Neural crest cell (in vitro differentiated cells): ENCODE measurements around the gene MST1. TPM values are rescaled to one million over a fixed set of nuclear protein-coding genes. Genes with fewer than 3 reads are reported as not detected.
A peak's percentile ranks its signal among the peaks of the same experiment; 100 is the strongest.

Source experiments
- DNase-seq: peaks from one replicate; pipeline ENCODE4 v3.0.0; 2021; ENCODE audit warnings: low read depth, mixed read lengths, low spot score
- H3K27ac Mint-ChIP-seq: one replicate; pipeline ENCODE4 v1.8.0; 2021; ENCODE audit warnings: mild to moderate bottlenecking, mixed read lengths; ENCODE audit not compliant: unreplicated experiment
- H3K27me3 Mint-ChIP-seq: 2 replicates; pipeline ENCODE4 v1.8.0; 2021; ENCODE audit warnings: low read depth, mild to moderate bottlenecking, mixed read lengths
- H3K36me3 Mint-ChIP-seq: 2 replicates; pipeline ENCODE4 v1.8.0; 2021; ENCODE audit warnings: low read depth, mild to moderate bottlenecking, mixed read lengths
- H3K4me1 Mint-ChIP-seq: 2 replicates; pipeline ENCODE4 v1.8.0; 2021; ENCODE audit warnings: mixed read lengths
- H3K4me3 Mint-ChIP-seq: one replicate; pipeline ENCODE4 v1.8.0; 2021; ENCODE audit warnings: mild to moderate bottlenecking, mixed read lengths
- H3K9me3 Mint-ChIP-seq: 2 replicates; pipeline ENCODE4 v1.8.0; 2021; ENCODE audit warnings: mixed read lengths
- CTCF ChIP-seq: fragments of 200-600 bp; sonication (generic); conservative IDR thresholded peaks from 2 replicates; pipeline ENCODE4 v1.5.0; 2021; ENCODE audit warnings: antibody characterized with exemption, mild to moderate bottlenecking
- total RNA-seq: library from RNA; stranded (reverse); gene quantifications from 2 replicates; pipeline ENCODE4 v1.2.1, GENCODE V29; 2021

Gene MST1
- total RNA-seq, 1 donor from 2014 or later, result 15.0 TPM

GRCh38 chr3:49673715-49674496, 15.4 kb downstream of the MST1 start, which contains the start of gene APEH:
Gene APEH (plus strand): TSS chr3:49674351. CDS start chr3:49674402, 51 bp downstream.
- no peak for TF ChIP-seq CTCF
- no peaks in the 10 kb centered on the region for H3K9me3 Mint-ChIP-seq
- peak within 1 kb of the TSS; percentile 95 for H3K27ac Mint-ChIP-seq
- H3K27me3 Mint-ChIP-seq, result peaks cover 2% of the 10 kb centered on the region
- no peaks in the 10 kb centered on the region for H3K36me3 Mint-ChIP-seq
- H3K4me3 Mint-ChIP-seq, result peak within 1 kb of the TSS; percentile 98
- peak; percentile 98 for DNase-seq
- peaks cover 27% of the 10 kb centered on the region for H3K4me1 Mint-ChIP-seq

- H3K36me3 Mint-ChIP-seq, result no peaks in the 10 kb centered on the region
- H3K4me3 Mint-ChIP-seq, result peak overlapping the region; percentile 98
- no peaks in the 10 kb centered on the region for H3K9me3 Mint-ChIP-seq
- no peak for DNase-seq
- peaks cover 31% of the 10 kb centered on the region for H3K4me1 Mint-ChIP-seq
- TF ChIP-seq CTCF, result no peak
- peak overlapping the region; percentile 95 for H3K27ac Mint-ChIP-seq
- H3K27me3 Mint-ChIP-seq, result peaks cover 2% of the 10 kb centered on the region
Measured at GRCh38 chr3:49673121-49673714, 16.1 kb downstream of the MST1 start.

DNA sequence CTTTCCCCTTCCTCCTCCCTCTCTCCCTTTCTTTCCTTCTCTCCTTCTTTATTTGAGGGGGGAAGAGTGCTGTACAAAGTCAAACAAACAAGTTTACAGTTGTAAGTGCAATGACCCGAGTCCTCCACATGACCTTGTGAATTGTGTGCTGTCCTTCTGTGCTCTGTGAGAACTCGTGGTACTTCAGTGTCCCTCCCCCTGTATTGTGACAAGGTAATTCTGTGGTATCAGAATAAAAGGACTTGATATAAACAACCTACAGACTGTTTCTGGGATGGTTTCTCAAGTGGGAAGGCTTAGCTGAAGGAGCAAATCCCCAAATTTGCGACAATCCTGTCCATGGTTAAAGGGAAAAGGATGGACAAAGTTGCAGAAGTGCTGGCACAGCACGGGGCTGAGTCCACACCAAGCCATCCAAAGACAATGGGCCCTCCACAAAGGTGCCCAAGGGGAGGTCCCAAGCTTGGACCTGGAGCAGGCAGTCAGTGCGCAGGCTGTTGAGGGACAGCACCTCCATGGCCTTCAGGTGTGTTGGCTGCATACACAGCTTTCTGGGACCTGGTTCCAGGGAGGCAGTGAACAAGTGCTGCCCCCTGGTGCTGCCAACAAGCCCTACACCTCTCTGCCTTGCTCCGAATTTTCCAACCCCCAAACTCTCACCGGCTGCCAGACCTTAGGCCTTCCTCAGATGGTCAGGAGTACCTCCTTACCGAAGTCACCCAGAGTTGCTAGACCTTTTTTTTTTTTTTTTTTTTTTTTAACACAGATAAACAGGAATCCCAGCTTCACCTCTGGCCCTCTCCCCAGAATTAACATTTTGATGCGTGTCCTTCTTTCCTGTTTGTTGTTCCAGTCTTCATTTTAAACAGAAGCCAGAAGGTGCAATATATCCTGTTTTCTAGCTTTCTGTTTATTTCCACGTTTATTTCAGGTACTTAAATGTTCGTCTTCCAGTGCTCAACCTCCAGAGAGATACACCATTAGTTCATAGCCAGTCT, 17.7 kb downstream of the MST1 start:
- peak; percentile 91 for TF ChIP-seq CTCF
- Mint-ChIP-seq H3K4me3 (peak overlapping the region; percentile 88), H3K9me3 (no peaks in the 10 kb centered on the region), H3K27me3 (peaks cover 2% of the 10 kb centered on the region), H3K4me1 (peaks cover 37% of the 10 kb centered on the region), H3K27ac (no peak overlapping the region), H3K36me3 (no peaks in the 10 kb centered on the region)
- DNase-seq, result peak; percentile 67

- no peak for DNase-seq
- H3K27ac Mint-ChIP-seq, result no peak overlapping the region
- H3K9me3 Mint-ChIP-seq, result no peaks in the 10 kb centered on the region
- H3K36me3 Mint-ChIP-seq, result no peaks in the 10 kb centered on the region
- H3K4me1 Mint-ChIP-seq, result peaks cover 40% of the 10 kb centered on the region
- H3K27me3 Mint-ChIP-seq, result peaks cover 2% of the 10 kb centered on the region
- no peak overlapping the region for H3K4me3 Mint-ChIP-seq
- no peak for TF ChIP-seq CTCF
Measured at GRCh38 chr3:49670940-49671290, 18.4 kb downstream of the MST1 start.

DNA sequence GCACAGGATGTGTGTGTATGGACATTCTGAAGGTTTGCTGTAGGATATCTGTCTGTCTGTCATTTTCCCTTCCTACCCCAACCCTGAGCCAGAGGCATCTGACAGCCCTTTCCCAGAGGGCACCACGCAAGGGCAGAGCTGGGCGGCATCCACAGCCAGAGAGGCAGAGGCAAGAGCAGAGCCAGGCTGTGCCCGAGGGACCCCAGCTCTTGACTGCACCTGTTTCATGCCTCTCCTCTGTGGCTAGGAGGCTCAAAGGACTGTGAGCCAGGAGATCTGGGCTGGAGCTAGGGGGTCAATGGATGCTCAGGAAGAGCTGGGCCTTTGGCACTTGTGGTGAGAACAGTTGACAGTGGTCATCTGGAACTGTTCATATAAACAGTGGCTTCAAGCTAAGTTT, 19.9 kb downstream of the MST1 start:
- H3K36me3 Mint-ChIP-seq, result no peaks in the 10 kb centered on the region
- no peak overlapping the region for H3K27ac Mint-ChIP-seq
- H3K27me3 Mint-ChIP-seq, result peaks cover 2% of the 10 kb centered on the region
- no peak for DNase-seq
- no peak for TF ChIP-seq CTCF
- H3K4me3 Mint-ChIP-seq, result no peak overlapping the region
- peaks cover 35% of the 10 kb centered on the region for H3K4me1 Mint-ChIP-seq
- no peaks in the 10 kb centered on the region for H3K9me3 Mint-ChIP-seq
